Sigmoid colon (tissue), 4 donors: ENCODE data around the gene JAZF1.

Experiments
- CTCF ChIP-seq, 4 experiments: fragments of 450-650 bp in 3 of 4; fragments of 200-600 bp in 1 of 4; IDR thresholded peaks; one replicate each; pipeline ENCODE4 v1.5.1; 2016 to 2019; ENCODE audit warnings: antibody characterized with exemption in 4 of 4, mild to moderate bottlenecking in 3 of 4, moderate library complexity in 2 of 4
- EP300 ChIP-seq, 4 donors: sonication (generic); formaldehyde crosslinking; IDR thresholded peaks; one replicate each; pipeline ENCODE4 v1.6.1; 2017; ENCODE audit warnings: antibody characterized with exemption in 4 of 4

- TF ChIP-seq EP300 (IDR thresholded peaks at IDR 0.05) (no peak), CTCF (IDR thresholded peaks at IDR 0.05) (no peak)
Observed at GRCh38 chr7:28083998-28084985, 96.3 kb downstream of the JAZF1 start.
